A673 (cell line): Measurements from ENCODE around the gene GTPBP1.

Experiments used
- EZH2 ChIP-seq: fragments of 200-600 bp; sonication (generic); IDR thresholded peaks from 2 replicates; pipeline ENCODE4 v1.6.1; 2017; ENCODE audit warnings: borderline replicate concordance, low read depth, mild to moderate bottlenecking, mixed read lengths, antibody characterized with exemption, low read length; ENCODE audit not compliant: poor library complexity, severe bottlenecking
- TF ChIP-seq, protein P1 (sequence below): fragments of 300-800, 200-600 bp; sonication (generic); conservative IDR thresholded peaks from 2 replicates; pipeline ENCODE4 v1.5.1; 2017; ENCODE audit warnings: low read depth, mild to moderate bottlenecking, antibody characterized with exemption, low read length, moderate library complexity, mixed read lengths

DNA sequence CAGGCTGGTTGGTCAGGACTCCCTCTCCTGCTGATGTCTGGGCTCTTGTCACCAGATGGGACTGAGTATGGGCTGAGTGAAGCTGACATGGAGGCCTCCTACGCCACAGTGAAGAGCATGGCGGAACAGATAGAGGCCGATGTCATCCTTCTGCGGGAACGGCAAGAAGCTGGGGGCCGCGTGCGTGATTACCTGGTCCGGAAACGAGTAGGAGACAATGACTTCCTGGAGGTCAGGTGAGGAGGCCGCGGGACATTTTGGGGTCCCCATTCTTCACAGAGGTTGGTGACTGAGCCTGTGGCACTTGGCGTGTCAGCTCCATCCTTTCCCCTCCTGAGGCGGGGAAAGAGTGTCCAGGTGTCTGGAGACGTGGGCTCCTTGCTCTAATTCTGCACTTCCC lies 10.1 kb downstream of the GTPBP1 start:
- TF ChIP-seq, protein P1, sequence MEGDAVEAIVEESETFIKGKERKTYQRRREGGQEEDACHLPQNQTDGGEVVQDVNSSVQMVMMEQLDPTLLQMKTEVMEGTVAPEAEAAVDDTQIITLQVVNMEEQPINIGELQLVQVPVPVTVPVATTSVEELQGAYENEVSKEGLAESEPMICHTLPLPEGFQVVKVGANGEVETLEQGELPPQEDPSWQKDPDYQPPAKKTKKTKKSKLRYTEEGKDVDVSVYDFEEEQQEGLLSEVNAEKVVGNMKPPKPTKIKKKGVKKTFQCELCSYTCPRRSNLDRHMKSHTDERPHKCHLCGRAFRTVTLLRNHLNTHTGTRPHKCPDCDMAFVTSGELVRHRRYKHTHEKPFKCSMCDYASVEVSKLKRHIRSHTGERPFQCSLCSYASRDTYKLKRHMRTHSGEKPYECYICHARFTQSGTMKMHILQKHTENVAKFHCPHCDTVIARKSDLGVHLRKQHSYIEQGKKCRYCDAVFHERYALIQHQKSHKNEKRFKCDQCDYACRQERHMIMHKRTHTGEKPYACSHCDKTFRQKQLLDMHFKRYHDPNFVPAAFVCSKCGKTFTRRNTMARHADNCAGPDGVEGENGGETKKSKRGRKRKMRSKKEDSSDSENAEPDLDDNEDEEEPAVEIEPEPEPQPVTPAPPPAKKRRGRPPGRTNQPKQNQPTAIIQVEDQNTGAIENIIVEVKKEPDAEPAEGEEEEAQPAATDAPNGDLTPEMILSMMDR: no peak
- no peak for TF ChIP-seq EZH2
